ENCODE data around the gene RTL9. TPM values are rescaled to one million over a fixed set of nuclear protein-coding genes. Genes with fewer than 3 reads are reported as not detected.

Gene RTL9
- total RNA-seq, 3 donors from 2014 or later (not counting 1 experiment from before 2014, with no cell fraction given): not detected

GRCh38 chrX:110383414-110383813 is 24.8 kb downstream of the RTL9 start:
- TF ChIP-seq, protein P1, sequence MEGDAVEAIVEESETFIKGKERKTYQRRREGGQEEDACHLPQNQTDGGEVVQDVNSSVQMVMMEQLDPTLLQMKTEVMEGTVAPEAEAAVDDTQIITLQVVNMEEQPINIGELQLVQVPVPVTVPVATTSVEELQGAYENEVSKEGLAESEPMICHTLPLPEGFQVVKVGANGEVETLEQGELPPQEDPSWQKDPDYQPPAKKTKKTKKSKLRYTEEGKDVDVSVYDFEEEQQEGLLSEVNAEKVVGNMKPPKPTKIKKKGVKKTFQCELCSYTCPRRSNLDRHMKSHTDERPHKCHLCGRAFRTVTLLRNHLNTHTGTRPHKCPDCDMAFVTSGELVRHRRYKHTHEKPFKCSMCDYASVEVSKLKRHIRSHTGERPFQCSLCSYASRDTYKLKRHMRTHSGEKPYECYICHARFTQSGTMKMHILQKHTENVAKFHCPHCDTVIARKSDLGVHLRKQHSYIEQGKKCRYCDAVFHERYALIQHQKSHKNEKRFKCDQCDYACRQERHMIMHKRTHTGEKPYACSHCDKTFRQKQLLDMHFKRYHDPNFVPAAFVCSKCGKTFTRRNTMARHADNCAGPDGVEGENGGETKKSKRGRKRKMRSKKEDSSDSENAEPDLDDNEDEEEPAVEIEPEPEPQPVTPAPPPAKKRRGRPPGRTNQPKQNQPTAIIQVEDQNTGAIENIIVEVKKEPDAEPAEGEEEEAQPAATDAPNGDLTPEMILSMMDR (IDR thresholded peaks at IDR 0.05): no peak
- 92% methylated on average over 1 of the region's 2 CpGs for WGBS (ENCODE audit: insufficient coverage)
- no peaks in the 10 kb centered on the region for H3K4me1 Mint-ChIP-seq
- Histone ChIP-seq H3K27ac (ENCODE audit: low read length) (no peak overlapping the region), H3K9me3 (ENCODE audit: control insufficient read depth, insufficient read depth, low read length) (no peaks in the 10 kb centered on the region), H3K27me3 (ENCODE audit: control insufficient read depth, insufficient read depth, low read length) (no peaks in the 10 kb centered on the region), H3K36me3 (ENCODE audit: control insufficient read depth, insufficient read depth, low read length) (no peaks in the 10 kb centered on the region), H3K4me1 (ENCODE audit: control insufficient read depth, insufficient read depth, low read length) (no peaks in the 10 kb centered on the region), H3K4me3 (ENCODE audit: low read length) (no peak overlapping the region)
- no peak overlapping the region for H3K27ac Mint-ChIP-seq
- H3K36me3 Mint-ChIP-seq: no peaks in the 10 kb centered on the region
- no peak overlapping the region for H3K4me3 Mint-ChIP-seq
- H3K9me3 Mint-ChIP-seq: no peaks in the 10 kb centered on the region
- H3K27me3 Mint-ChIP-seq (ENCODE audit: low read depth in 2 of 2): peaks cover 10 to 33% of the 10 kb centered on the region in 2 donors
- ATAC-seq: no peak
- no peak for DNase-seq
- intact Hi-C loops (cut with micrococcal nuclease): no loop called here

GRCh38 chrX:110384490-110384889 is 25.8 kb downstream of the RTL9 start:
- H3K4me1 Mint-ChIP-seq: no peaks in the 10 kb centered on the region
- Histone ChIP-seq H3K27ac (ENCODE audit: low read length) (no peak overlapping the region), H3K9me3 (ENCODE audit: control insufficient read depth, insufficient read depth, low read length) (no peaks in the 10 kb centered on the region), H3K36me3 (ENCODE audit: control insufficient read depth, insufficient read depth, low read length) (no peaks in the 10 kb centered on the region), H3K4me1 (ENCODE audit: control insufficient read depth, insufficient read depth, low read length) (no peaks in the 10 kb centered on the region), H3K27me3 (ENCODE audit: control insufficient read depth, insufficient read depth, low read length) (no peaks in the 10 kb centered on the region), H3K4me3 (ENCODE audit: low read length) (no peak overlapping the region)
- ATAC-seq: no peak
- no peak for DNase-seq
- 100% methylated on average over 1 of the region's 2 CpGs for WGBS (ENCODE audit: insufficient coverage)
- H3K4me3 Mint-ChIP-seq: no peak overlapping the region
- intact Hi-C loops (cut with micrococcal nuclease): no loop called here
- no peaks in the 10 kb centered on the region for H3K9me3 Mint-ChIP-seq
- no peaks in the 10 kb centered on the region for H3K36me3 Mint-ChIP-seq
- peaks cover 5 to 31% of the 10 kb centered on the region in 2 donors for H3K27me3 Mint-ChIP-seq (ENCODE audit: low read depth in 2 of 2)
- no peak overlapping the region for H3K27ac Mint-ChIP-seq
- TF ChIP-seq, protein P1 (IDR thresholded peaks at IDR 0.05): no peak

DNA sequence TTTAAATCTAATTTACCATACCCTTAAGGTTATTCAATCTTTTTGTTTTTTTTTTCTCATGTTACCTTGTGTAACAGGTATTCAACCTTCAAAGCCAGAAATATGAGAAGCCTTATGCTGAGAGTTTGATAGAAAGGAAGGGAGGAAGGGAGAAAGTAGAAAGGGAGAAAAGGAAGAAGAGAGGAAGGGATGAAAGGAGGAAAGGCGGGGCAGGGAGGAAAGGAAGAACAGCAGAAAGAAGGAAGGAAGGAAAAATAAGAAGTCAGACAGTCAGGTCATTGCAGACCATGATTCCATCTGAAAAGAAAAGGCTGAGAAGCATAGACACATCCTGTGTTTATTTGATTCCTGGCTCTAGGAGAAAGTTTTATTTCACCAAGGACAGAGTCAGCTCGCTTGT is 30.9 kb downstream of the RTL9 start:
- Histone ChIP-seq H3K36me3 (ENCODE audit: control insufficient read depth, insufficient read depth, low read length) (no peaks in the 10 kb centered on the region), H3K9me3 (ENCODE audit: control insufficient read depth, insufficient read depth, low read length) (no peaks in the 10 kb centered on the region), H3K27ac (ENCODE audit: low read length) (no peak overlapping the region), H3K27me3 (ENCODE audit: control insufficient read depth, insufficient read depth, low read length) (no peaks in the 10 kb centered on the region), H3K4me1 (ENCODE audit: control insufficient read depth, insufficient read depth, low read length) (no peaks in the 10 kb centered on the region), H3K4me3 (ENCODE audit: low read length) (no peak overlapping the region)
- intact Hi-C loops (cut with micrococcal nuclease): no loop called here
- TF ChIP-seq, protein P1 (IDR thresholded peaks at IDR 0.05): no peak
- ATAC-seq (no peak), DNase-seq (no peak)
- H3K9me3 Mint-ChIP-seq: no peaks in the 10 kb centered on the region
- WGBS (ENCODE audit: insufficient coverage): 85% methylated on average over 1 of the region's 2 CpGs
- H3K4me1 Mint-ChIP-seq: no peaks in the 10 kb centered on the region
- H3K27me3 Mint-ChIP-seq (ENCODE audit: low read depth in 2 of 2): peaks cover 0 to 35% of the 10 kb centered on the region in 2 donors
- H3K4me3 Mint-ChIP-seq: no peak overlapping the region
- H3K27ac Mint-ChIP-seq: no peak overlapping the region
- no peaks in the 10 kb centered on the region for H3K36me3 Mint-ChIP-seq

GRCh38 chrX:110391086-110391485 is 32.4 kb downstream of the RTL9 start:
- TF ChIP-seq, protein P1 (IDR thresholded peaks at IDR 0.05): no peak
- Histone ChIP-seq H3K4me3 (ENCODE audit: low read length) (no peak overlapping the region), H3K9me3 (ENCODE audit: control insufficient read depth, insufficient read depth, low read length) (no peaks in the 10 kb centered on the region), H3K36me3 (ENCODE audit: control insufficient read depth, insufficient read depth, low read length) (no peaks in the 10 kb centered on the region), H3K27ac (ENCODE audit: low read length) (no peak overlapping the region), H3K27me3 (ENCODE audit: control insufficient read depth, insufficient read depth, low read length) (no peaks in the 10 kb centered on the region), H3K4me1 (ENCODE audit: control insufficient read depth, insufficient read depth, low read length) (no peaks in the 10 kb centered on the region)
- no peaks in the 10 kb centered on the region for H3K4me1 Mint-ChIP-seq
- no peak for ATAC-seq
- no peak overlapping the region for H3K27ac Mint-ChIP-seq
- no peak for DNase-seq
- H3K27me3 Mint-ChIP-seq (ENCODE audit: low read depth in 2 of 2): peaks cover 0 to 44% of the 10 kb centered on the region in 2 donors
- intact Hi-C loops (cut with micrococcal nuclease): no loop called here
- no peaks in the 10 kb centered on the region for H3K9me3 Mint-ChIP-seq
- no peak overlapping the region for H3K4me3 Mint-ChIP-seq
- H3K36me3 Mint-ChIP-seq: no peaks in the 10 kb centered on the region
